GM15510 (cell line): ENCODE measurements around the gene TACC2.

Experiments
- POLR2A ChIP-seq: IDR thresholded peaks from 3 replicates; pipeline ENCODE4 v1.6.1; 2011; ENCODE audit warnings: borderline replicate concordance; ENCODE audit not compliant: insufficient read length; ENCODE audit errors: extremely low read depth

The TACC2 gene

GRCh38 chr10:122113945-122114747 lies 125.2 kb downstream of the TACC2 start:
- no peak for TF ChIP-seq POLR2A

GRCh38 chr10:122115874-122116273 lies 126.9 kb downstream of the TACC2 start:
- TF ChIP-seq POLR2A, result no peak

- no peak for TF ChIP-seq POLR2A
Observed at GRCh38 chr10:122116331-122116730, 127.4 kb downstream of the TACC2 start.

- TF ChIP-seq POLR2A, result no peak
Observed at GRCh38 chr10:122117475-122117874, 128.5 kb downstream of the TACC2 start.

- TF ChIP-seq POLR2A, result no peak
Observed at GRCh38 chr10:122120008-122120744, 131.2 kb downstream of the TACC2 start.

- TF ChIP-seq POLR2A, result no peak
Observed at GRCh38 chr10:122121059-122121458, 132.1 kb downstream of the TACC2 start.

GRCh38 chr10:122122493-122122892 lies 133.5 kb downstream of the TACC2 start:
- TF ChIP-seq POLR2A, result no peak

DNA sequence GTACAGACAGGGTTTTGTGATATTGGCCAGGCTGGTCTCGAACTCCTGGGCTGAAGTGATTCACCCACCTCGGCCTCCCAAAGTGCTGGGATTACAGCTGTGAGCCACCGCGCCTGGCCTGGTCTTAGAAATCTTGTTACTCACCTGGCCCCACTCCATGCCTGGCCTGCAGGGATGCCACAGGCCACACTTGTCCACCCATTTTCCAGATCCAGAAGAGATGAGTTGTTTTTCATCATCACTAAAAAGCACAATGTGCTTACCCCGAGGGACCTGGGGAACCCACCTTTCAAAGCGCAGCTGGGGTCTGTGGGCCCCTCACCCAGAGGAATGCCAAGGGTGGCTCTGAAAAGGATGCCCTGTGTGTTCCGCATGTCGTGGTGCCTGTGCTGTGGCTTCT lies 134.2 kb downstream of the TACC2 start:
- TF ChIP-seq POLR2A, result no peak

GRCh38 chr10:122124342-122124741 lies 135.4 kb downstream of the TACC2 start:
- no peak for TF ChIP-seq POLR2A

DNA sequence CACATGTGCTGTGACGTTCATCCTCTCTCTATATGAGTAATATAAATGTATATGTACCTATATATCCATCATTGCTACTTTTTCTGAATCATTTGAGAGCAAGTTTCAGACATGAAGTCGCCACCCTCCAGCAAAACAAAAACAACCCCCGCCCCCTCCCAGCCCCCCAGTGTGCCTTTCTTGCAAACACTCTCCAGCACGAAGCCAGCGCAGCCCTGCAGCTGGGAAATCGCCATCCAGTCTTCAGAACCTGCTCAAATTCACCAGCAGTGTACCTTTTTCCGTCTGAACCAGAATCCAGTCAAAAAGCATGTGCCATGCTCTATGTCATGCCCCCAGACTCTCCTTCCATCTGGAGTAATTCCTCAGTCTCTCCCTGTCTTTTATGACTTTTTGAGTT lies 135.8 kb downstream of the TACC2 start:
- no peak for TF ChIP-seq POLR2A

DNA sequence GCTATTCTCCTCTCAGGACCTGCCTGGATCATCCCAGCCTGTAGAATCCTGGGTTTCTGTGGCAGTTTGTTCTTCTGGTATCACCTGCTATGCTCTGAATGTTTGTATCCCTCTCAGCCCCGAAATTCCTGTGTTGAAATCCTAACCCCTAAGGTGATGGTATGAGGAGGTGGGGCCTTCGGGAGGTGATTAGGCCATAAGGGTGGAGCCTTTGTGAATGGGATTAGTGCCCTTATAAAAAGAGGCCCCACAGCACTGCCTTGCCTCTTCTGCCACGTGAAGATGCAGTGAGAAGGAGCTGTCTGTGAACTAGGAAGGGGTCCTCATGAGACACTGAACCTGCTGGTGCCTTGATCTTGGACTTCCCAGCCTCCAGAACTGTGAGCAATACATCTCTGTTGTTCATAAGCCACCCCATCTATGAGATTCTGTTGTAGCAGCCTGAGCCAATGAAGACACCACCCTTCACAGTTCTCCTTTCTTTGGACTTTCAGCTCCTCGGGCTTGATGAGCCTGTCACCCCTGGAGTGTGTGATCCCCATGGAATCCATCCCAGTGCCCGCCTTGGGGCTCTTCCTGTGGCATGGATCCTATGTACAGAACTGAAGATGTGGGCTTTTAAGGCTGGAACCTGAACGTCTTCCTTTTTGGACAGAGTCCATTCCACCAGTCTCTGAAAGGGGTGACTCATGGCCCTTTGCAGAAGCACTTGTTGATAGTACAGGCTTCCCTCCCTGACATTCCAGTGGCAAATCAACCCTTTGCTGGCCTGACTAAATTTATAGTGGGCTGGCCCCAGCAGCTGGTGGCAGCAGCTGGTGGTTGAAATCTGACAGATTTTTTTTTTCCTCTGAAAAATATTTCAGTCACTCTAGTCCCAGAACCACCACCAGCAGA lies 138.0 kb downstream of the TACC2 start:
- no peak for TF ChIP-seq POLR2A

GRCh38 chr10:122127943-122128342 lies 139.0 kb downstream of the TACC2 start:
- TF ChIP-seq POLR2A, result no peak

- no peak for TF ChIP-seq POLR2A
Observed at GRCh38 chr10:122128357-122128756, 139.4 kb downstream of the TACC2 start.

- no peak for TF ChIP-seq POLR2A
Observed at GRCh38 chr10:122130474-122131110, 141.6 kb downstream of the TACC2 start.
